Upper lobe of right lung (tissue), 1 donor: ENCODE data around the gene TTLL12. TPM values are rescaled to one million over a fixed set of nuclear protein-coding genes. Genes with fewer than 3 reads are reported as not detected.

Source experiments
- ATAC-seq: fragments of 200-7000 bp; cut with Tn5 transposase; one replicate; pipeline ENCODE4 v1.9.1; 2020; ENCODE audit warnings: mild to moderate bottlenecking, moderate library complexity
- DNase-seq: peaks from one replicate; pipeline ENCODE4 v3.0.0-alpha.2; 2020
- H3K27ac ChIP-seq: fragments of 200-600 bp; one replicate; pipeline ENCODE4 v1.8.0; 2022
- H3K27me3 ChIP-seq: fragments of 200-600 bp; one replicate; pipeline ENCODE4 v1.8.0; 2022; ENCODE audit warnings: mild to moderate bottlenecking
- H3K36me3 ChIP-seq: fragments of 200-600 bp; one replicate; pipeline ENCODE4 v1.8.0; 2022
- H3K4me1 ChIP-seq: fragments of 200-600 bp; one replicate; pipeline ENCODE4 v1.8.0; 2022
- H3K4me3 ChIP-seq: fragments of 200-600 bp; one replicate; pipeline ENCODE4 v1.8.0; 2022; ENCODE audit warnings: mild to moderate bottlenecking
- H3K9me3 ChIP-seq: fragments of 200-600 bp; one replicate; pipeline ENCODE4 v1.8.0; 2022
- CTCF ChIP-seq: fragments of 200-600 bp; IDR thresholded peaks from one replicate; pipeline ENCODE4 v1.8.0; 2022; ENCODE audit warnings: antibody characterized with exemption
- intact Hi-C: fragments of 100-400 bp; cut with DNase I; formaldehyde crosslinking; loops from one replicate; pipeline ENCODE4 v1.11.0; 2022
- total RNA-seq: library from RNA; stranded (reverse); fragmentation: NEBNext Ultra II Directional; extraction: Animal tissue kit (Norgen Biotek cat#: 25700); gene quantifications from one replicate; pipeline ENCODE4 v1.2.1, GENCODE V29; 2021
- donor health status: DM: no; HTN: yes; CAD: no; lungs with severe emphysema.

TTLL12 gene
- total RNA-seq, 1 donor from 2014 or later = 20.5 TPM

DNA sequence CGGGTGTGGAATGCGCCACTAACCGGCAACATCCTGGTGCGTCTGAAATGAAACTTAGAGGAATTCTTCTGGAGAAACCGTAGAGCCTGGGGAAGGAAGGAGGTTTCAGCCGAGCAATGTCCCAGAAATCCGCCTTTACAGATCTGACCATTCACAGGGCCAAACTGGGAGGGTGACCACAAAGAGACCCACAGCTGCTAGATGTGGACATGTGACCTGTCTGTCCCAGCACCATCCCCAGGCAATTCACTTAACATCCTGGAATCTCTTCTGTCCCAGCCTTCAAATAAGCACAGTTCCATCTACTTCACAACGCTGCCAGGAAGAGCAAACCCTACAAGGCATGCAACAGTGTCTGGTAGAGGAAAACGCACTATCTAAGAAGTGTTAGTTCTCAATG is 53.5 kb downstream of the TTLL12 start:
- H3K36me3 ChIP-seq = peaks cover 50% of the 10 kb centered on the region

GRCh38 chr22:43131773-43132501 is 55.0 kb downstream of the TTLL12 start:
- no peak for TF ChIP-seq CTCF
- H3K27me3 ChIP-seq = no peaks in the 10 kb centered on the region
- intact Hi-C loops = no loop called here
- H3K9me3 ChIP-seq = no peaks in the 10 kb centered on the region
- no peak overlapping the region for H3K4me3 ChIP-seq
- DNase-seq = no peak
- H3K4me1 ChIP-seq = peaks cover 21% of the 10 kb centered on the region
- ATAC-seq = no peak
- no peak overlapping the region for H3K27ac ChIP-seq
- H3K36me3 ChIP-seq = peaks cover 36% of the 10 kb centered on the region

More for the DNA sequence above, 53.5 kb downstream of the TTLL12 start:
- no peak for DNase-seq
- ATAC-seq = no peak
- Histone ChIP-seq H3K4me1 (peaks cover 20% of the 10 kb centered on the region), H3K27me3 (no peaks in the 10 kb centered on the region), H3K4me3 (no peak overlapping the region), H3K9me3 (no peaks in the 10 kb centered on the region), H3K27ac (no peak overlapping the region)
- TF ChIP-seq CTCF = no peak
- intact Hi-C loops = no loop called here

- H3K4me3 ChIP-seq = no peak overlapping the region
- no peaks in the 10 kb centered on the region for H3K9me3 ChIP-seq
- no peak overlapping the region for H3K27ac ChIP-seq
- H3K36me3 ChIP-seq = peaks cover 23% of the 10 kb centered on the region
- no peak for TF ChIP-seq CTCF
- no peaks in the 10 kb centered on the region for H3K27me3 ChIP-seq
- ATAC-seq = peak; percentile 5
- H3K4me1 ChIP-seq = peaks cover 9% of the 10 kb centered on the region
- no peak for DNase-seq
- intact Hi-C loops = no loop called here
These were observed 57.2 kb downstream of the TTLL12 start for GRCh38 chr22:43129426-43130425.

GRCh38 chr22:43128928-43129424 is 58.0 kb downstream of the TTLL12 start:
- no peak overlapping the region for H3K4me3 ChIP-seq
- no peak overlapping the region for H3K27ac ChIP-seq
- H3K9me3 ChIP-seq = no peaks in the 10 kb centered on the region
- TF ChIP-seq CTCF = no peak
- ATAC-seq (peak; percentile 18), DNase-seq (no peak)
- peaks cover 9% of the 10 kb centered on the region for H3K4me1 ChIP-seq
- intact Hi-C loops = no loop called here
- no peaks in the 10 kb centered on the region for H3K27me3 ChIP-seq
- peaks cover 15% of the 10 kb centered on the region for H3K36me3 ChIP-seq

DNA sequence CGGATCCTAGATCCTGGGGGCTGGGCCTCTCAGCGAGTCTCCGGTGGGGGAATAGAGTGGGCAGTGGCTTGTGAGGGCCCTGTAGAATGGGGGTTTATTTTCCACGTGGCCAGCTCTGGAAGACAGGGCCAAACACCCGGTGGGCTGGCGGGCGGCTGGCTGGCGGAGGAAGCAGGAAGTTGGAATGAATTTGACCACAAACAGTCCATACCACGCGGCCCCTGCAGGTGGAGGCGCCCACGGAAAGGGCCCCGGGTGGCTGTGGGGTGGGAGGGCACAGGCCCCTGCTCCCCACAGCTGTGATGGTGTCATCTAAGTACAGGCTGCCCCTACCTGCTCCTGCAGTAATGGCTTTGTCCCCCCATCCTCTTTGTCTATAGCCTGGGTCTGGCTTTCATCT is 58.8 kb downstream of the TTLL12 start:
- H3K4me1 ChIP-seq = peaks cover 9% of the 10 kb centered on the region
- TF ChIP-seq CTCF = no peak
- intact Hi-C loops = no loop called here
- H3K9me3 ChIP-seq = no peaks in the 10 kb centered on the region
- ATAC-seq (no peak), DNase-seq (no peak)
- H3K27ac ChIP-seq = no peak overlapping the region
- peaks cover 11% of the 10 kb centered on the region for H3K36me3 ChIP-seq
- H3K27me3 ChIP-seq = no peaks in the 10 kb centered on the region
- H3K4me3 ChIP-seq = no peak overlapping the region
